ENCODE results near the gene WNT7A. TPM values are rescaled to one million over a fixed set of nuclear protein-coding genes. Genes with fewer than 3 reads are reported as not detected.
A peak's percentile ranks its signal among the peaks of the same experiment; 100 is the strongest.

WNT7A gene
- total RNA-seq, 2 donors from 2014 or later = 0.13 TPM; not detected in 1

GRCh38 chr3:13768453-13768852 is 111.4 kb downstream of the WNT7A start:
- no peak overlapping the region for H3K9ac ChIP-seq (ENCODE audit: extremely low read depth, low read length, poor library complexity, severe bottlenecking)
- peaks cover 7% of the 10 kb centered on the region for H3K4me1 ChIP-seq (ENCODE audit: control insufficient read depth, insufficient read depth, low read length)
- DNase-seq = peak; percentile 66
- Mint-ChIP-seq H3K9me3 (no peaks in the 10 kb centered on the region), H3K27me3 (ENCODE audit: insufficient read depth) (no peaks in the 10 kb centered on the region), H3K4me3 (no peak overlapping the region), H3K4me1 (peaks cover 11% of the 10 kb centered on the region), H3K36me3 (ENCODE audit: low read depth) (no peaks in the 10 kb centered on the region), H3K27ac (no peak overlapping the region)
- no peaks in the 10 kb centered on the region for H3K27me3 ChIP-seq (ENCODE audit: control insufficient read depth, insufficient read depth, low read length, poor library complexity, severe bottlenecking)
- H3K9me3 ChIP-seq (ENCODE audit: control insufficient read depth, low read length) = no peaks in the 10 kb centered on the region
- 84 to 86% methylated on average over 3 to 11 of the region's 11 CpGs for WGBS, 2 experiments (ENCODE audit: insufficient coverage in 1 of 2, insufficient read length in 1 of 2)
- no peaks in the 10 kb centered on the region for H3K36me3 ChIP-seq (ENCODE audit: control insufficient read depth, insufficient read depth, low read length)
- H3K27ac ChIP-seq (ENCODE audit: low read depth, low read length) = no peak overlapping the region
- TF ChIP-seq, protein P1, sequence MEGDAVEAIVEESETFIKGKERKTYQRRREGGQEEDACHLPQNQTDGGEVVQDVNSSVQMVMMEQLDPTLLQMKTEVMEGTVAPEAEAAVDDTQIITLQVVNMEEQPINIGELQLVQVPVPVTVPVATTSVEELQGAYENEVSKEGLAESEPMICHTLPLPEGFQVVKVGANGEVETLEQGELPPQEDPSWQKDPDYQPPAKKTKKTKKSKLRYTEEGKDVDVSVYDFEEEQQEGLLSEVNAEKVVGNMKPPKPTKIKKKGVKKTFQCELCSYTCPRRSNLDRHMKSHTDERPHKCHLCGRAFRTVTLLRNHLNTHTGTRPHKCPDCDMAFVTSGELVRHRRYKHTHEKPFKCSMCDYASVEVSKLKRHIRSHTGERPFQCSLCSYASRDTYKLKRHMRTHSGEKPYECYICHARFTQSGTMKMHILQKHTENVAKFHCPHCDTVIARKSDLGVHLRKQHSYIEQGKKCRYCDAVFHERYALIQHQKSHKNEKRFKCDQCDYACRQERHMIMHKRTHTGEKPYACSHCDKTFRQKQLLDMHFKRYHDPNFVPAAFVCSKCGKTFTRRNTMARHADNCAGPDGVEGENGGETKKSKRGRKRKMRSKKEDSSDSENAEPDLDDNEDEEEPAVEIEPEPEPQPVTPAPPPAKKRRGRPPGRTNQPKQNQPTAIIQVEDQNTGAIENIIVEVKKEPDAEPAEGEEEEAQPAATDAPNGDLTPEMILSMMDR (conservative IDR thresholded peaks at IDR 0.05) = no peak
- H3K4me3 ChIP-seq (ENCODE audit: low read length) = no peak overlapping the region

DNA sequence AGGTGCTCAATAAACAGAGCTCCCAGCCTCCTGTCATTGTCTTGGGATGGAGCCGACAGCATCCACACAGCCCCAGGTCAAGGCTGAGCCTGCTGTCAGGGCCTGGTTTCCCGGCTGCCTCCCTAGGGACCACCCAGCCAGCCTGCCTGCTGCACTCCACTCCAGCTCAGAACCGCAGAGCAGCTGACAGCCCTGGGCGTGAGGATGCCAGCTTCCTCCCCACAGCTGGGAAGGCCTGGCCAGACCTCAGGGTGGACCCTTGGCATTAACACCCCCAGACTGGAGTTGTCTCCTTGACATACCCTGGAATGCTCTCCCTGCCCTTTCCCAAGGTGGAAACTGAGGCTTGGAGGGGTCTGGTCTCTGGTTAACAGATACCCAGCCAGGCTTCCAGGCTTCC is 112.0 kb downstream of the WNT7A start:
- Histone ChIP-seq H3K36me3 (ENCODE audit: control insufficient read depth, insufficient read depth, low read length) (no peaks in the 10 kb centered on the region), H3K27ac (ENCODE audit: low read depth, low read length) (no peak overlapping the region), H3K4me1 (ENCODE audit: control insufficient read depth, insufficient read depth, low read length) (peaks cover 7% of the 10 kb centered on the region), H3K27me3 (ENCODE audit: control insufficient read depth, insufficient read depth, low read length, poor library complexity, severe bottlenecking) (no peaks in the 10 kb centered on the region), H3K4me3 (ENCODE audit: low read length) (no peak overlapping the region), H3K9ac (ENCODE audit: extremely low read depth, low read length, poor library complexity, severe bottlenecking) (no peak overlapping the region), H3K9me3 (ENCODE audit: control insufficient read depth, low read length) (no peaks in the 10 kb centered on the region)
- WGBS, 2 experiments (ENCODE audit: insufficient coverage in 1 of 2, insufficient read length in 1 of 2) = 90% methylated on average over 4 of the region's 4 CpGs; no CpG with 5 or more reads in 1 of the 2 experiments
- TF ChIP-seq, protein P1 (conservative IDR thresholded peaks at IDR 0.05) = no peak
- H3K27ac Mint-ChIP-seq = no peak overlapping the region
- H3K4me1 Mint-ChIP-seq = peaks cover 11% of the 10 kb centered on the region
- no peaks in the 10 kb centered on the region for H3K27me3 Mint-ChIP-seq (ENCODE audit: insufficient read depth)
- H3K36me3 Mint-ChIP-seq (ENCODE audit: low read depth) = no peaks in the 10 kb centered on the region
- peak; percentile 47 for DNase-seq
- no peak overlapping the region for H3K4me3 Mint-ChIP-seq
- H3K9me3 Mint-ChIP-seq = no peaks in the 10 kb centered on the region

DNA sequence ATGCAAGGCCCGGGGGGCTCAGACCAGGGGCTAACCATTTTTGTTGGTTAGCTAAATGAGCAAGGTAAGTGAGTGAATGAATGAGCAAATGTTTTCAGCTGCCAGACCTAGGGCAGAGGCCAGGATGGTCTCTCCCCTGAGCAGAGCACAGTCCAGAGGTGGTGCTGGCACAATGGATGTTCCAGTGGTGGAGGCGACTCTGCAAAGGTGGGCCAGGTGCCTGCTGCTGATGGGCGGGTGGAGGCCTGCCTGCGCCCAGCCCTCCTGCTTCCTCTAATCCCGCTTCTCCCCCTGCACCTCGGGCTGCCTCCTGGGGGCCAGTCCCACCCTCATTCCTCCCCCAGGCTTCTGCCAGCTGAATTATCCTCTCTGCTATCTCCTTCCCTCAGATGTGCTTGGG is 112.8 kb downstream of the WNT7A start:
- H3K27me3 Mint-ChIP-seq (ENCODE audit: insufficient read depth) = no peaks in the 10 kb centered on the region
- Histone ChIP-seq H3K36me3 (ENCODE audit: control insufficient read depth, insufficient read depth, low read length) (no peaks in the 10 kb centered on the region), H3K9ac (ENCODE audit: extremely low read depth, low read length, poor library complexity, severe bottlenecking) (no peak overlapping the region), H3K4me1 (ENCODE audit: control insufficient read depth, insufficient read depth, low read length) (peaks cover 7% of the 10 kb centered on the region), H3K27me3 (ENCODE audit: control insufficient read depth, insufficient read depth, low read length, poor library complexity, severe bottlenecking) (no peaks in the 10 kb centered on the region), H3K27ac (ENCODE audit: low read depth, low read length) (no peak overlapping the region), H3K9me3 (ENCODE audit: control insufficient read depth, low read length) (no peaks in the 10 kb centered on the region), H3K4me3 (ENCODE audit: low read length) (no peak overlapping the region)
- H3K36me3 Mint-ChIP-seq (ENCODE audit: low read depth) = no peaks in the 10 kb centered on the region
- H3K4me3 Mint-ChIP-seq = no peak overlapping the region
- no peaks in the 10 kb centered on the region for H3K9me3 Mint-ChIP-seq
- no peak overlapping the region for H3K27ac Mint-ChIP-seq
- TF ChIP-seq, protein P1 (conservative IDR thresholded peaks at IDR 0.05) = no peak
- WGBS, 2 experiments (ENCODE audit: insufficient coverage in 1 of 2, insufficient read length in 1 of 2) = 60 to 84% methylated on average over 1 to 6 of the region's 6 CpGs
- peaks cover 11% of the 10 kb centered on the region for H3K4me1 Mint-ChIP-seq
- DNase-seq = peak; percentile 38

Other genes starting within 250 kb of the WNT7A start
- 10 to 100 TPM; 16.2 to 20.5 TPM for gene CHCHD4, start 244.8 kb upstream of the WNT7A start, total RNA-seq
- gene TMEM43, start 245.0 kb upstream of the WNT7A start, total RNA-seq = 10 to 100 TPM; 28.9 to 39.3 TPM